GM12892 (cell line): ENCODE results near the gene LMNB1.

Source experiments
- POLR2A ChIP-seq: IDR thresholded peaks from 2 replicates; pipeline ENCODE4 v1.6.1; 2011; ENCODE audit warnings: low read depth, low read length, control low read depth
- POLR2AphosphoS5 ChIP-seq: IDR thresholded peaks from 2 replicates; pipeline ENCODE4 v1.6.1; 2011; ENCODE audit warnings: low read depth, low read length, control low read depth
- TAF1 ChIP-seq: IDR thresholded peaks from 2 replicates; pipeline ENCODE4 v1.6.1; 2011; ENCODE audit warnings: low read depth, mild to moderate bottlenecking, control low read depth, low read length, borderline replicate concordance

- no peak for TF ChIP-seq POLR2A
- no peak for TF ChIP-seq POLR2AphosphoS5
- no peak for TF ChIP-seq TAF1
These were observed 13.6 kb upstream of the LMNB1 start for GRCh38 chr5:126763371-126763770.
